Ovary (tissue), 9 donors: ENCODE results near the gene PRKD3. TPM values are rescaled to one million over a fixed set of nuclear protein-coding genes. Genes with fewer than 3 reads are reported as not detected.

Source experiments
- DNase-seq, 5 donors: peaks; one replicate each; pipeline ENCODE4 v3.0.0-alpha.2; 2019 to 2020
- H3K27ac ChIP-seq, 2 donors: fragments of 200-600 bp; one replicate each; pipeline versions ENCODE4 v1.5.1 to v1.8.0; 2019 to 2022
- H3K27me3 ChIP-seq: fragments of 200-600 bp; one replicate; pipeline ENCODE4 v1.8.0; 2022
- H3K36me3 ChIP-seq: fragments of 200-600 bp; sonication (generic); one replicate; pipeline ENCODE4 v1.5.1; 2019
- H3K4me1 ChIP-seq: one replicate; pipeline ENCODE4 v1.8.1; 2013; ENCODE audit warnings: mild to moderate bottlenecking, moderate library complexity; ENCODE audit not compliant: insufficient read depth
- H3K4me3 ChIP-seq: fragments of 200-600 bp; sonication (generic); one replicate; pipeline ENCODE4 v1.5.1; 2017
- H3K9me3 ChIP-seq, 2 donors: fragments of 200-600 bp in 1 of 2; sonication (generic) in 1 of 2; one replicate each; pipeline versions ENCODE4 v1.5.1 to v1.8.1; 2013 to 2019; ENCODE audit warnings: mild to moderate bottlenecking in 1 of 2, moderate library complexity in 1 of 2
- EP300 ChIP-seq: sonication (generic); formaldehyde crosslinking; IDR thresholded peaks from one replicate; pipeline ENCODE4 v1.6.1; 2017; ENCODE audit warnings: antibody characterized with exemption
- POLR2A ChIP-seq: fragments of 450-650 bp; IDR thresholded peaks from one replicate; pipeline ENCODE4 v1.6.1; 2017; ENCODE audit warnings: antibody characterized with exemption, mild to moderate bottlenecking, moderate library complexity
- WGBS, 3 donors: extraction: QIAGEN DNeasy Blood & Tissue Kit in 1 of 3; methylation state at CpG; one replicate each; pipeline versions ENCODE4 v1.1.5 to v1.1.7; 2013 to 2017; 5-methylcytosine and 5-hydroxymethylcytosine counted together
- intact Hi-C, 4 donors: fragments of 100-400 bp; cut with DNase I; formaldehyde crosslinking; loops; one replicate each; pipeline versions ENCODE4 v1.11.0 to v1.15.1; 2022 to 2023
- polyA plus RNA-seq, 2 donors: library from polyadenylated mRNA; stranded (reverse); fragments of 200-250 nt in 1 of 2; fragments of 350-450 nt in 1 of 2; fragmentation: Illumina TruSeq in 1 of 2; extraction: RNeasy Lipid Tissue Mini Kit (QIAGEN cat#74804) in 1 of 2; gene quantifications; one replicate each; pipeline ENCODE4 v1.2.3, GENCODE V29; 2013 to 2014
- total RNA-seq, 7 donors: library from RNA; depleted of rRNA in 2 of 7; stranded (reverse); fragments of >200 nt in 2 of 7; fragmentation: NEBNext Ultra II Directional in 3 of 7; extraction: Animal tissue kit (Norgen Biotek cat#: 25700) in 3 of 7; gene quantifications; one replicate each; pipeline versions ENCODE4 v1.1.0 to v1.2.4, GENCODE V29; 2016 to 2023
- TF ChIP-seq, protein P1 (sequence below), 3 donors: fragments of 450-650 bp in 2 of 3; fragments of 200-600 bp in 1 of 3; IDR thresholded peaks; one replicate each; pipeline versions ENCODE4 v1.5.1 to v1.8.0; 2016 to 2022; ENCODE audit warnings: antibody characterized with exemption in 3 of 3, mild to moderate bottlenecking in 1 of 3
- donor health status: DM: no; HTN: no; CAD: no; lungs with moderate emphysema.
- donor health status: DM: no; HTN: no; CAD: no.
- donor health status: Bipolar disorder and iron deficiency.
- donor health status: DM: yes; HTN: yes; CAD: no.
- donor health status: DM: no; HTN: no; CAD: no.
- donor health status: DM: yes; HTN: yes; CAD: no.

The PRKD3 gene
- total and polyA plus RNA-seq, 9 donors, result 13.7 to 48.8 (median 38.5) TPM

DNA sequence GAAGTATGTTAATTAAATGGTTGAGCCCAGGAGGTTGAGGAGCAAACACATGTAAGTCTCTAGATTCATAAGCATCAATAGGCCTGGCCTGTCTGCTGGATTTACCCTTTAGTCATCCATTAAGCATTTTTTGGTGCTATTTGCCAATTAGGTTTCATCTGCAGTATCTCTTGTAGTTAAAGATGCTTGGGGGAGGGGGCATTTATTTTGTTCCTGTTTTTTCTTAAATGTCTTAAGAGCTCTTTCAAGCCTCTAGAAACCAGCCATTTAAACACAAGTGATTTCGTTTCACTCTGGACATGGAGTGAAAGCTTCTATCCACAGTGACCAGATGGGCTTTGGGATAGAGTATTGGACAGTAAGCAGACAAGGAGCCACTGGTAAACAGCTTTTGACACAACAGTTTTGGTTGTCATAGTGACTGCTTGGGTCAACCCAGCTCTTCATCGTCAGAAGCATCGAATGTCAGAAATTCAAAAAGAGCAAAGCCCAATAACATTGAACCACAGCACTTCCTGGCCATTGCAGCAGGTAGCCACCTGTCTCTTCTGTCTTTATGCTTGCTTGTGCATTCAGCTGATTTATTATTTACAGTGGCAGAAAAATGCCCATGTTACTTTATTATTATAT lies 24.7 kb upstream of the PRKD3 start:
- no peak for DNase-seq
- 69 to 78% (median 71%) methylated on average over 3 of the region's 3 CpGs for WGBS, 3 donors
- no peaks in the 10 kb centered on the region for H3K4me1 ChIP-seq
- H3K9me3 ChIP-seq, result no peaks in the 10 kb centered on the region
- H3K27me3 ChIP-seq, result no peaks in the 10 kb centered on the region
- intact Hi-C loops, result no loop called here
- H3K4me3 ChIP-seq, result no peak overlapping the region
- TF ChIP-seq, protein P1, sequence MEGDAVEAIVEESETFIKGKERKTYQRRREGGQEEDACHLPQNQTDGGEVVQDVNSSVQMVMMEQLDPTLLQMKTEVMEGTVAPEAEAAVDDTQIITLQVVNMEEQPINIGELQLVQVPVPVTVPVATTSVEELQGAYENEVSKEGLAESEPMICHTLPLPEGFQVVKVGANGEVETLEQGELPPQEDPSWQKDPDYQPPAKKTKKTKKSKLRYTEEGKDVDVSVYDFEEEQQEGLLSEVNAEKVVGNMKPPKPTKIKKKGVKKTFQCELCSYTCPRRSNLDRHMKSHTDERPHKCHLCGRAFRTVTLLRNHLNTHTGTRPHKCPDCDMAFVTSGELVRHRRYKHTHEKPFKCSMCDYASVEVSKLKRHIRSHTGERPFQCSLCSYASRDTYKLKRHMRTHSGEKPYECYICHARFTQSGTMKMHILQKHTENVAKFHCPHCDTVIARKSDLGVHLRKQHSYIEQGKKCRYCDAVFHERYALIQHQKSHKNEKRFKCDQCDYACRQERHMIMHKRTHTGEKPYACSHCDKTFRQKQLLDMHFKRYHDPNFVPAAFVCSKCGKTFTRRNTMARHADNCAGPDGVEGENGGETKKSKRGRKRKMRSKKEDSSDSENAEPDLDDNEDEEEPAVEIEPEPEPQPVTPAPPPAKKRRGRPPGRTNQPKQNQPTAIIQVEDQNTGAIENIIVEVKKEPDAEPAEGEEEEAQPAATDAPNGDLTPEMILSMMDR (IDR thresholded peaks at IDR 0.05), result no peak
- TF ChIP-seq EP300 (no peak), POLR2A (no peak)
- no peak overlapping the region for H3K27ac ChIP-seq
- no peaks in the 10 kb centered on the region for H3K36me3 ChIP-seq

DNA sequence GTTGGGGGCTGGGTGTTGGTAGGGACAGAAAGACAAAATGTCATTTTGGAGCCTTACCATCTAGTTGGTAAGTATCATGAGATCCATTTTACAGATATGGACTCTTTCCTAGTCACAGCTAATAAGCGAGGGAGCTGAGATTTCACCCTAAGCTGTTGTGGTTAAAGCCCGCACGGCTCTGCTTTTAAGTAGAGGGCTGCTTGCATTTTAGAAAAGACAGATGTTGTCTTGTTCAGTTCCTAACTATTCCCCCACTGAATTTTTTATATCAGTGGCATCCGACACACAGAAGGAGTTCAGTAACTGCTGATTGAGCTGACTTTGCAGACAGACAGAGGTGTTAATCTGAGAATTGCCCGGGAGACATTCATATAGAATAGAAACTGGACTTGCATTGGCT lies 23.5 kb upstream of the PRKD3 start:
- 77 to 86% (median 80%) methylated on average over 5 of the region's 5 CpGs for WGBS, 3 donors
- H3K4me3 ChIP-seq, result no peak overlapping the region
- DNase-seq, result no peak
- no peaks in the 10 kb centered on the region for H3K36me3 ChIP-seq
- no peaks in the 10 kb centered on the region for H3K4me1 ChIP-seq
- intact Hi-C loops, result no loop called here
- H3K27me3 ChIP-seq, result no peaks in the 10 kb centered on the region
- no peaks in the 10 kb centered on the region for H3K9me3 ChIP-seq
- no peak for TF ChIP-seq EP300
- TF ChIP-seq POLR2A, result no peak
- TF ChIP-seq, protein P1 (IDR thresholded peaks at IDR 0.05), result no peak
- no peak overlapping the region for H3K27ac ChIP-seq

DNA sequence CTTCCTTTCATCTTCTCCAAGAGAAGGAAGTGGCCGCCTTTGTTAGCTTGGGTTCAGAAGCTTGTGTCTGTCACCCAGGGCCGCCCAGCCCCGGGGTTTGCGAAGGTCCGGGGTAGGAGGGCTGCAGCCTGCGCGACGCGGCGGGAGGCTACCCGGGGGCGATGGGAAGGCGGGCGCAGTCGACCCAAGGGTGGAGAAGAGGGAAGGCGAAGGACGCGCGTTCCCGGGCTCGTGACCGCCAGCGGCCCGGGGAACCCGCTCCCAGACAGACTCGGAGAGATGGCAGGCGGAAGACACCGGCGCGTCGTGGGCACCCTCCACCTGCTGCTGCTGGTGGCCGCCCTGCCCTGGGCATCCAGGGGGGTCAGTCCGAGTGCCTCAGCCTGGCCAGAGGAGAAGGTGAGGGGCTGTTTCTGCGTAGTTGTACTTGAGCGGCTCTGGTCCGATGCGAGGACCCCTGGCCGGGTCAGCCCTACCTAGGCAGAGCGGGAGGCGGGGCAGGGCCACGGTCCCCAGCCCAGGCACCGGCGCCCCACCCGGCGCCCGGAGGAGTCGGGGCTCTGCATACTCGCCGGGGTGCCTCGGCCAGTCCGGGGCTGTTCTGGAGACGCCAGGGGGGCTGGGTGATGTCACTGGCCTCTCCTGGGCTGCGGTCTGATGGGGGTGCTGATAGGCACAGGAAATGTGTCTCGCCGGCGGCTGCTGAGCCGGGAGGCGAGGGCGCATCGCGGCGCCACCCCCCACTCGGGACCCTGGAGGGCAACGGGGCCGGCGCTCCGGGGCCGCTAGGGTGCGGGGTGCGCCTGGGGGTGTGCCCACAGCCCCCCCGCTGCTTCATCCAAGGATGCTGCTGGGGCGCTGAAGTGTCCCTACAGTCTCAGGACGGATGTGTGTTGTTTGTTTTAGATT lies 20.1 kb upstream of the PRKD3 start, which contains the start of gene QPCT:
Gene QPCT, plus strand, starts transcription at position 178 of the 909 bp plus-strand sequence. Its CDS starts 102 bp downstream, at position 280.
- no peak for TF ChIP-seq EP300
- TF ChIP-seq POLR2A, result no peak
- TF ChIP-seq, protein P1 (IDR thresholded peaks at IDR 0.05), result no peak
- Histone ChIP-seq H3K9me3 (no peaks in the 10 kb centered on the region), H3K27ac (peak within 1 kb of the TSS in 1 of 2 donors; percentile 74), H3K4me1 (no peaks in the 10 kb centered on the region), H3K4me3 (peak within 1 kb of the TSS; percentile 56), H3K36me3 (no peaks in the 10 kb centered on the region), H3K27me3 (no peaks in the 10 kb centered on the region)
- DNase-seq, result peak; percentile 29 to 64 (median 38)
- intact Hi-C loops, result no loop called here
- WGBS, 3 donors, result 3 to 6% (median 5%) methylated on average over 56 to 73 of the region's 73 CpGs

DNA sequence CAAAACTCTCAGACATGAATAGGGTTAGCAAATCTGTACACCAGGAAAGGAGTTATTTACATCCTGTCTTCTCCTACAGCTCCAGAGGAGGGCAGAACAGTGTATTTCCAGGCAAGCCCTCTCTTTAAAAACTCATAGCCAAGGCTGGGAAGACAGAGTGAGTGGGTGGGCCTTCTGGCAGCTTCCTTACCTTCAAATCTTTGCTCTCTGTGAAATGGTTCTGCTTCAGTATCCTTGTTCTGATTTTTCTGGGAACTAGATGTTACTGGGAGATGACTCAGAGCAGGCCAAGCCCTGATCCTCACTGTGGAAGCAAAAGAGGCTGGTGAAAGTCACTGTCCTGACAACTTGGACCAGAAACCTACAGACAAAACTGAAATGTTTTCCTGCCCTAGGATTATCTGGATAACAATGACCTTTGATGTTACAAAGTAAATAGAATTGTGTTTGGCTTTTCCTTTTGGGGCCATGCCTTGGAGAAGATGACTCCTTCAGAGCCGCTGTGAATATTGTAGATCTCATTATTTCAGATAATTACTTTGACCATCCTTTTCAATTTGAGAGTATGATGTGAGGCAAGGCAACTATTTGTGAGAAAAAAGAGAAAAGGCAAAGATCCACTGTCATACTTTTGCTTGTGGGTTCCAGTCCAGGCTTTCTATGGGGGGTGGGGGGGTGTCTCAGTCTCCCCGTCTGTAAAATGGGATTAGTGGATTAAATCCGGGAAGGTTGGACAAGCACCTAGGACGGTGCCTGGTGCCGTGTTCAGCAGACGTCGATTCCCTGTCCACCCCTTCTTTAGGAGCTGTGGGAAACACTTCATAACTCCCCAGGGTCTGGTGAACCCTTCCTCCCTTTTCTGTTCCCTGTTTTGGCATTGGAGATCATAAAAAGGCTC lies 19.2 kb upstream of the PRKD3 start:
- Histone ChIP-seq H3K4me3 (peak overlapping the region; percentile 56), H3K4me1 (no peaks in the 10 kb centered on the region), H3K36me3 (no peaks in the 10 kb centered on the region), H3K27ac (peak overlapping the region in 1 of 2 donors; percentile 74), H3K9me3 (no peaks in the 10 kb centered on the region), H3K27me3 (no peaks in the 10 kb centered on the region)
- peak in 1 of 5 donors; percentile 22 for DNase-seq
- 75 to 83% (median 77%) methylated on average over 7 of the region's 7 CpGs for WGBS, 3 donors
- intact Hi-C loops, result no loop called here
- TF ChIP-seq POLR2A, result no peak
- TF ChIP-seq, protein P1 (IDR thresholded peaks at IDR 0.05), result peak in 1 of 3 donors; percentile 23
- no peak for TF ChIP-seq EP300
